Measurements from ENCODE around the gene C13orf42. TPM values are rescaled to one million over a fixed set of nuclear protein-coding genes. Genes with fewer than 3 reads are reported as not detected.

Gene C13orf42
- total and polyA plus RNA-seq, 10 of the 15 experiments (the other 5 are each of a cell fraction or from before 2014, with no cell fraction given), result not detected

DNA sequence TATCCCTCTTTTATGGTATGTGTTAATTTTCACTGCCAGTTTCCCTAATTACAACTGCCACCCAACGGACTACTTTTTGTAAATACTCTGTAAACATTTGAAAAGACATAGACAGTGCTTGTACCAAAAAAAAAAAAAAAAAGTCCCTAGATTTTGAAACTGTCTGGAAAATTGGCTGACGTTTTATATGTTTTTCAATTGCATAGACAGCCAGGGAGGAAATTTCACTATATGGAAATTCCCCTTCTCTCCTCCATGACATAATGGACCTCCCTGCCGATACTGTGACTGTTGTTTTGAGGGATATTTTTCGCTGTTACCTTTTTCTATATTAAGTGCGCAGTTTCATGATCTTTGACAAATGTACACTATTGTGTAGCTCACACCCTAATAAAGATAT lies 43.4 kb downstream of the C13orf42 start:
- BruUV-seq (replicated peaks), result no TSS peak
- POLR2A ChIA-PET, result interaction anchor here (0.7 kb wide), 1 partner anchor 9 kb away, joined by 3 read pairs; no protein-coding TSS in a partner anchor
- intact Hi-C loops (cut with micrococcal nuclease; ENCODE audit: unreplicated experiment), result loop anchor here (5.0 to 10.0 kb wide), 2 partner anchors 265 to 553 kb away; no protein-coding TSS in a partner anchor
- H3K27me3 ChIP-seq (replicated peaks in 1 of 2; ENCODE audit: control insufficient read depth in 2 of 2, insufficient read depth in 2 of 2, low read length in 1 of 2), result no peaks in the 10 kb centered on the region; a peak in 3 of 4 replicates
- H3K79me2 ChIP-seq (ENCODE audit: control insufficient read depth, insufficient read depth, low read length), result no peaks in the 10 kb centered on the region
- no peak for DNase-seq (ENCODE audit: low read depth, low spot score)
- SMC1A ChIA-PET (ENCODE audit: uncharacterized antibody, unreplicated experiment), result interaction anchor here (1.7 kb wide), 1 partner anchor 152 kb away, joined by 6 read pairs; no protein-coding TSS in a partner anchor
- no peak for ATAC-seq
- no peak overlapping the region for H2AFZ ChIP-seq (ENCODE audit: control insufficient read depth, low read depth, low read length)
- 39% methylated on average over 5 of the region's 5 CpGs for WGBS (ENCODE audit: insufficient coverage, insufficient replicate concordance, low lambda C conversion rate, missing lambda C conversion rate)
- no peaks in the 10 kb centered on the region for H3K36me3 ChIP-seq (ENCODE audit: control insufficient read depth in 2 of 2, insufficient read depth in 2 of 2, low read length in 1 of 2)
- FAIRE-seq, result no peak
- in situ Hi-C loops (cut with MboI), result loop anchor here (10.0 to 25.0 kb wide), 2 partner anchors 983 to 1405 kb away; no protein-coding TSS in a partner anchor
- no peaks in the 10 kb centered on the region for H4K20me1 ChIP-seq (ENCODE audit: control insufficient read depth, insufficient read depth)
- RAD21 ChIA-PET (ENCODE audit: unreplicated experiment), result no interaction called here
- CTCF ChIA-PET, result interaction anchor here (1.0 to 1.9 kb wide), 3 partner anchors 16 to 983 kb away, joined by 3 to 5 read pairs (median 3); no protein-coding TSS in a partner anchor
- no peaks in the 10 kb centered on the region for H3K9me3 ChIP-seq (replicated peaks; ENCODE audit: control insufficient read depth, insufficient read depth, low read length)
- TF ChIP-seq SMAD1 (IDR thresholded peaks at IDR 0.05; ENCODE audit: low read depth, partially characterized antibody) (no peak), SREBF2 (IDR thresholded peaks at IDR 0.05; ENCODE audit: low read length) (no peak), BCLAF1 (IDR thresholded peaks at IDR 0.05) (no peak), E2F4 (IDR thresholded peaks at IDR 0.05; ENCODE audit: low read depth, low read length) (no peak)
- H3K4me3 ChIP-seq, result no peak overlapping the region
- H3K4me2 ChIP-seq (ENCODE audit: control insufficient read depth, insufficient read depth), result no peak overlapping the region
- no peak overlapping the region for H3K27ac ChIP-seq (ENCODE audit: control insufficient read depth, insufficient read depth)
- no peaks in the 10 kb centered on the region for H3K4me1 ChIP-seq (ENCODE audit: control insufficient read depth, insufficient read depth, low read length)
- H3K9ac ChIP-seq (ENCODE audit: control insufficient read depth, insufficient read depth, low read length), result no peak overlapping the region

Measured in GM12878 (cell line).